Activated T-cell treated with anti-CD3 and anti-CD28 coated beads for 1 hour (primary cell): ENCODE data around the gene INO80.
"Not testable (repeated sequence)": the region's sequence is repeated elsewhere in the genome, so short reads cannot be mapped to it uniquely, and the experiment has no call there.

ENCODE experiments used
- DNase-seq: peaks from one replicate; pipeline ENCODE4 v3.0.0-alpha.2; 2020; ENCODE audit warnings: low read depth

INO80 gene

GRCh38 chr15:41115652-41116115, 396 bp downstream of the INO80 start:
- peak; percentile 49 for DNase-seq

DNA sequence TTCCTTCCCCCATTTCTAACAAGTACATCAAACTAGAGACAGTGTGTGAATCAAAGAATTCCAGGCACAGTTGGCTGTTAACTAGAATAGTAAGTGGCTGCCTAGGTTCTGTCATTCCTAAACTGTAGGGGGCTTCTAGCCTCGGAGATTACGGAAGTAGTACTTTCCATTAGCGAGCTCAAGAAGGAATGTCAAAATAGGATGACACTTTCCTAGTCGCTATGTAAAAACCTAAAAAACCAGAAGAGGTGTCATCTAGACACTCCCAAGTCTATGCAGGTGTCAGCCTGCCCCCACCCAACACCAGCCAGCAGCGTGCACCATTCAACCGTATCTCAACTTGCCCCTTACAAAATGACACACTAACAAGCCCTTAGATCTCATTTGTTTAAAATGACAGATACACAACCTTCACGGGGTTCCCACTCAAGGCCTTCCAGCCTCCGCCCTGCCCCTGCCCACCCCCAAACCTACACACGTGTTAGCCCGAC, 874 bp downstream of the INO80 start:
- DNase-seq = no peak

DNA sequence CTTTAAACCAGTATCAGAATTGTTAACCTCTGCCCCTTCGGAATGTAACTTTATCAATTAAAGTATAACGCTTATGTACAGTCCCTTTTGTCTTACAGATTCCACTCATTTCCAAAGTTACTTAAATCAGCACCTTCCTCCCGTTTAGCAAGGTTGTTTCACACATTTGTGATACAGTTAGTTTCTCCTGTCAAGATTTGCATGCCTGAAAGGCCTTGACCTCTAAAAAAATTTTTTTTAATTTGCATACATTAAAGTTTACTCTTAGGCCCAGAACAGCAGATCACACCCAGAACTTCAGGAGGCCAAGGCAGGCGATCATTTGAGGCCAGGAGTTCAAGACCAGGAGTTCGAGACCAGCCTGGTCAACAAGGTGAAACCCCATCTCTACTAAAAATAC, 9.1 kb downstream of the INO80 start:
- DNase-seq = no peak

GRCh38 chr15:41105348-41106334, 10.4 kb downstream of the INO80 start:
- no peak for DNase-seq

- DNase-seq = no peak
These were observed 11.8 kb downstream of the INO80 start for GRCh38 chr15:41104234-41104633.

DNA sequence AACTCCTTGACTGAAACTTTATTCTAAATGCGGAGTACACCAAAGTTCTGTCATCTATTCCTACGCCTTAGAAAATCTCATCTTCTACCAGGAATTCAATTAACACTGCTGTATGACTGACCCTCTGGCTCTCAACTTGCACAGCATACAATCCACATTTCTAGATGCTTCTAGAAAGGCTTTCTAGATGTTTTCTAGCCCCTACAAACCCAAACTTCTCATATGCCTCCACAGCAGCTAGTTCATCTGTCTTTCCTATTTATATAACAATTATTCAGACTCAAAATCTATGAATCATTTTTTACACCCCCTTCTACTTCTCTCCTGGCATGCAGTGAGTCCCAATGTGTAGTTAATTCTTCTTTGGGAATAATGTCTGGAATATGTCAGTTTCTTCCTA, 13.2 kb downstream of the INO80 start:
- DNase-seq = no peak

DNA sequence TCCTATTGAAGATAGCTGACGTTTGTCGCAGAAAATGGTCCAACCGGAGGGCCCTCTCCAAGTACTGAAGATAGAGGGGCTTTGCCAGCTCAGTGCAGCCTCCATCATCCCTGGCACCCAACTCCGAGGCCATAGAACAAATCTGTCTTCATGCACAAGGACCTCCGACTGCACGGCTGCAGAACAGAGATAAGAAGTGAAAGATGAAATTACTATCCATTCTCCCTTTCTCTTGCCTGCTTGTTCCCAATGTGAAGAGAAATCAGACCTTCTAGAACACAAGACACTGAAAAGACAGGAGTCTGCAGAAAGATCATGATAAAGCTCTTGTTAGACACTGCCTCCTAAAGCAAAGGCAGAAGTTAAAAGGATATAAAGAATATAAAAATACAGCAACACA, 19.9 kb downstream of the INO80 start:
- no peak for DNase-seq

- no peak for DNase-seq
These were observed 31.1 kb downstream of the INO80 start for GRCh38 chr15:41085029-41085428.

GRCh38 chr15:41080144-41080543, 35.9 kb downstream of the INO80 start:
- DNase-seq = no peak

GRCh38 chr15:41079717-41080116, 36.4 kb downstream of the INO80 start:
- no peak for DNase-seq

- not testable (repeated sequence) for DNase-seq
These were observed 37.2 kb downstream of the INO80 start for GRCh38 chr15:41078879-41079278.

GRCh38 chr15:41078125-41078524, 38.0 kb downstream of the INO80 start:
- DNase-seq = no peak

DNA sequence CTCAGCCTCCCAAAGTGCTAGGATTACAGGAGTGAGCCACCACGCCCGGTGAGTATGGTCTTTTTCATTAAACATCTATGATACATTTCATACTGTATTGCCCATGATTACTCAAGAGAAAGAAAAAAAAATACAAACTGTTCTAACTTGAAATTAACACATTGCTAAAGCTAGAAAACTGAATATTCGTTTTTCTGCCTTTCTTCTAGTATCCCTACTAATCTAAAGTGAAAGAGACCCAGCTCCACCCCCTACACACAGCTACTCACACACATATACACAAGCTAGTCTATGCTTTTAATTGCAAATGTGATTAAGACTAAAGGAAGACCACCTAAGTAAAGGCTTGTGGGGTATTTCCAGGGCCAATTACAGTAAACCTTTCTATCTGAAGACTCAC, 43.1 kb downstream of the INO80 start:
- no peak for DNase-seq

DNA sequence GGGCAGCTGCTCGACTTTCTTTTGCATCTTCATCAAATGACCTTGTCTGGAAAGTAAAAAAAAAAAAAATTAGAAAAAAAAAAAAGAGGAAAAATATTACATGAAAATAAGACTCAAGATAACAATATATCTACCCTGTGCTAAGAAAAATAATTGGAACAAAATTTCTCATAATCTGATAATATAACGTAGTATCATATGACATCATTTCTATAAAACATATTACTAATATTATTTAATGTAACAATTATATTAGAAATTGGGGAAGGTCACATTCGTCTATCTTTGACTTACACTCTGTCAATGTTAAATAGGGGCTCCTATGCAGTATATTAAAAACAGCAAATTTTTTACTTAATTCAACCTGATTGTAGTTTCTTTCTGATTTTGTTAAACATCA, 44.1 kb downstream of the INO80 start:
- DNase-seq = no peak

GRCh38 chr15:41066516-41066915, 49.6 kb downstream of the INO80 start:
- no peak for DNase-seq

- DNase-seq = no peak
These were observed 54.4 kb downstream of the INO80 start for GRCh38 chr15:41061667-41062066.

- no peak for DNase-seq
These were observed 55.6 kb downstream of the INO80 start for GRCh38 chr15:41060505-41060904.

GRCh38 chr15:41056810-41057209, 59.3 kb downstream of the INO80 start:
- no peak for DNase-seq

DNA sequence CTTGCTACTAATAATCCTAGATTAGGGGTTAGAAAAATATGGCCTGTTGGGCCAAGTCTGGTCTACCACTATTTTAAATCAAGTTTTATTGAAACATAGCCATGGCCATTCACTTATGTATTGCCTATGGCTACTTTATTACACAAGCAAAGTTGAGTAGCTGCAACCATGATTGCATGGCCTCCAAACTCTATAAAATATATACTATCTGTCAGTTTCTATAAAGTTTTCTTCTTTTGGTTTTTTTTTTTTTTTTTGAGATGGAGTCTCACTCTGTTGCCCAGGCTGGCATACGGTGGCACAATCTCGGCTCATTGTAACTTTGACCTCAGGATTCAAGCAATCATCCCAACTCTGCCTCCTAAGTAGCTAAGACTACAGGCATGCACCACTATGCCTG, 60.4 kb downstream of the INO80 start:
- no peak for DNase-seq

DNA sequence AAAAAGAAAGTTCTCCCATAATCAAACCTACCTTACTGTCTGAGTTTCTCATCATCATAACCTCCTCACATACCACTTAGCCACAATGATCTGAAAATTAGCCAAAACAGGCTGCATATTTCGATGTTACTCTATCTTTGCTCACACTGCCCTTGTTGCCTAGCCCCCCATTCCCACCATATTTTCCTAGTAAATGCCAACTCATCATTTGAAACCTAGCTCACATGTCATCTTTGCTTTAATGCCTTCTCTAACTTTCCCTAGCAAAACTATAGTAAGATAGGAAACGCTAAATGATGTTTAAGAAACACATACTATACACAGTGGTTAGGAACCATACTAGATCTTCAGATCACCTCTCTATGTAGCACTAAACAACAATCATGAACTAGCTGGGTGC, 64.9 kb downstream of the INO80 start:
- DNase-seq = no peak

GRCh38 chr15:41048852-41049251, 67.2 kb downstream of the INO80 start:
- DNase-seq = no peak

DNA sequence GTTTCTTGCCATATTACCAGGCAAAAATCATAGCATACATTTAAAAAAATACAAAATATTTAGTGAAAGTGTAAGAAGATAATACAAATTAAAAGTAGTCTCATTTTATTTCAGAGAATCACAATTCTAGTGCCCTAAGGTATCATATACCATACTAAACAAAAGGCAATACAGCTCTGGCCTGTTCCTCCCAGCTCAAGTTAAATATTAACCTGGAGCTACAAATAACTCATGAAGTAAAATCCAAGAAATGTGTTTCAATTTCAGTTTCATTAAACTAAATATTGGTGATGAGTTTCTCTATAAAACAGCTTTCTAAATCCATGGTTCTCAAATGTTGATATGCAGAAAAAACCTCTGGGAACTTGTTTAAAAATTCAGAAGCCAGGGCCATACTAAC, 67.7 kb downstream of the INO80 start:
- no peak for DNase-seq

GRCh38 chr15:41047474-41047873, 68.6 kb downstream of the INO80 start:
- no peak for DNase-seq
